HCT116 (cell line): ENCODE data around the gene SDHAF4. TPM values are rescaled to one million over a fixed set of nuclear protein-coding genes. Genes with fewer than 3 reads are reported as not detected.

Source experiments
- ATAC-seq: fragments of 200-7000 bp; cut with Tn5 transposase; 2 replicates; pipeline ENCODE4 v1.9.1; 2020; ENCODE audit warnings: mild to moderate bottlenecking, moderate library complexity
- BruUV-seq: library from RNA; stranded (reverse); fragments of 400-500 nt; replicated peaks from 2 replicates; lab custom pipeline; 2021; lab: Mats Ljungman, UMichigan
- CTCF ChIA-PET: fragments of 300-600 bp; sonication (Branson Sonifier 250); formaldehyde crosslinking; loops from one replicate; lab custom pipeline; 2021; ENCODE audit warnings: antibody characterized with exemption; lab: Charles Lee
- POLR2A ChIA-PET: fragments of 300-600, 350-600 bp; sonication (Branson Sonifier 250); formaldehyde crosslinking; loops from one replicate; lab custom pipeline; 2021; ENCODE audit warnings: antibody characterized with exemption; lab: Charles Lee
- RAD21 ChIA-PET, 2 experiments: fragments of 300-600 bp; sonication (Branson Sonifier 250); formaldehyde crosslinking; loops; one replicate each; lab custom pipeline; 2023; ENCODE audit warnings: low total read pairs in 2 of 2; ENCODE audit not compliant: uncharacterized antibody in 2 of 2, unreplicated experiment in 2 of 2, low non-redundant PET in 1 of 2; lab: Charles Lee
- DNase-seq: peaks from one replicate; pipeline ENCODE4 v3.0.0-alpha.2; 2010; ENCODE audit warnings: low read depth, low spot score
- H2AFZ ChIP-seq: fragments of 200-600 bp; shearing (Covaris generic), sonication (generic); 2 replicates; pipeline ENCODE4 v1.6.1; 2017; ENCODE audit warnings: low read depth, mixed run types, mixed read lengths, antibody characterized with exemption, low read length; ENCODE audit not compliant: poor library complexity, severe bottlenecking
- H3K27ac ChIP-seq: 2 replicates; pipeline ENCODE4 v1.5.1; 2012; ENCODE audit warnings: low read depth, low read length
- H3K27me3 ChIP-seq: fragments of 200-600 bp; sonication (generic); 2 replicates; pipeline ENCODE4 v1.6.1; 2016; ENCODE audit warnings: mixed run types, low read length, mixed read lengths; ENCODE audit not compliant: insufficient read depth
- H3K36me3 ChIP-seq, 2 experiments: fragments of 200-500 bp in 1 of 2; fragments of 200-600 bp in 1 of 2; sonication (Bioruptor generic) in 1 of 2; sonication (generic) in 1 of 2; 2 replicates each; pipeline versions ENCODE4 v1.5.1 to v1.6.1; 2014 to 2016; ENCODE audit warnings: low read length in 2 of 2, inconsistent platforms in 1 of 2, mixed read lengths in 1 of 2, mixed run types in 1 of 2; ENCODE audit not compliant: insufficient read depth in 2 of 2, control insufficient read depth in 1 of 2
- H3K4me1 ChIP-seq, 2 experiments: fragments of 200-600 bp in 1 of 2; sonication (generic) in 1 of 2; 2 replicates each; pipeline versions ENCODE4 v1.5.1 to v1.6.1; 2012 to 2017; ENCODE audit warnings: low read length in 2 of 2, inconsistent platforms in 1 of 2, mild to moderate bottlenecking in 1 of 2, mixed read lengths in 1 of 2, mixed run types in 1 of 2, moderate library complexity in 1 of 2; ENCODE audit not compliant: insufficient read depth in 2 of 2, control insufficient read depth in 1 of 2
- H3K4me2 ChIP-seq: fragments of 200-600 bp; sonication (generic); 2 replicates; pipeline ENCODE4 v1.6.1; 2017; ENCODE audit warnings: mixed run types, low read length, mixed read lengths
- H3K4me3 ChIP-seq, 2 experiments: fragments of 200-600 bp in 1 of 2; sonication (generic) in 1 of 2; replicated peaks in 1 of 2; 2 replicates each; pipeline ENCODE4 v1.5.1; 2011 to 2016; ENCODE audit warnings: low read length in 2 of 2, control low read depth in 1 of 2, low read depth in 1 of 2, mild to moderate bottlenecking in 1 of 2, mixed read lengths in 1 of 2, mixed run types in 1 of 2
- H3K79me2 ChIP-seq: fragments of 200-600 bp; sonication (generic); 2 replicates; pipeline ENCODE4 v1.6.1; 2017; ENCODE audit warnings: mild to moderate bottlenecking, mixed run types, low read length, moderate library complexity, mixed read lengths; ENCODE audit not compliant: insufficient read depth
- H3K9ac ChIP-seq: fragments of 200-600 bp; sonication (generic); 2 replicates; pipeline ENCODE4 v1.6.1; 2016; ENCODE audit warnings: low read length, mixed read lengths
- H3K9me2 ChIP-seq: fragments of 200-600 bp; sonication (generic), shearing (Covaris generic); 2 replicates; pipeline ENCODE4 v1.6.1; 2017; ENCODE audit warnings: mixed run types, mild to moderate bottlenecking, moderate library complexity; ENCODE audit not compliant: insufficient read depth
- H3K9me3 ChIP-seq, 2 experiments: fragments of 200-500 bp in 1 of 2; fragments of 200-600 bp in 1 of 2; sonication (Bioruptor generic) in 1 of 2; sonication (generic) in 1 of 2; 2 replicates each; pipeline ENCODE4 v1.6.1; 2014 to 2017; ENCODE audit warnings: low read length in 2 of 2, mixed read lengths in 2 of 2, inconsistent platforms in 1 of 2, low read depth in 1 of 2, mild to moderate bottlenecking in 1 of 2, mixed run types in 1 of 2, moderate library complexity in 1 of 2; ENCODE audit not compliant: control insufficient read depth in 1 of 2, insufficient read depth in 1 of 2
- H4K20me1 ChIP-seq: fragments of 200-600 bp; sonication (generic), shearing (Covaris generic); 2 replicates; pipeline ENCODE4 v1.6.1; 2017; ENCODE audit warnings: mixed run types, mild to moderate bottlenecking, moderate library complexity; ENCODE audit not compliant: insufficient read depth
- CBX3 ChIP-seq: IDR thresholded peaks from 2 replicates; pipeline ENCODE4 v1.6.1; 2012; ENCODE audit warnings: low read depth
- CEBPB ChIP-seq: IDR thresholded peaks from 2 replicates; pipeline ENCODE4 v1.6.1; 2012; ENCODE audit warnings: low read depth
- ELF1 ChIP-seq: IDR thresholded peaks from 2 replicates; pipeline ENCODE4 v1.6.1; 2012; ENCODE audit warnings: low read depth, borderline replicate concordance
- EZH2 ChIP-seq: fragments of 200-600 bp; sonication (generic); IDR thresholded peaks from 2 replicates; pipeline ENCODE4 v1.6.1; 2017; ENCODE audit warnings: antibody characterized with exemption, mixed run types
- FOSL1 ChIP-seq: IDR thresholded peaks from 2 replicates; pipeline ENCODE4 v1.6.1; 2012; ENCODE audit warnings: low read depth
- JUND ChIP-seq: IDR thresholded peaks from 2 replicates; pipeline ENCODE4 v1.6.1; 2012
- POLR2A ChIP-seq: IDR thresholded peaks from 2 replicates; pipeline ENCODE4 v1.7.0; 2011; ENCODE audit warnings: borderline replicate concordance; ENCODE audit not compliant: insufficient read depth, insufficient read length; ENCODE audit errors: extremely low read depth
- POLR2AphosphoS5 ChIP-seq: IDR thresholded peaks from 2 replicates; pipeline ENCODE4 v1.6.1; 2011; ENCODE audit warnings: mild to moderate bottlenecking, low read depth, low read length, moderate library complexity
- SP1 ChIP-seq: IDR thresholded peaks from 2 replicates; pipeline ENCODE4 v1.6.1; 2012; ENCODE audit warnings: low read depth
- SRF ChIP-seq: IDR thresholded peaks from 2 replicates; pipeline ENCODE4 v1.6.1; 2012; ENCODE audit warnings: low read depth
- TCF7L2 ChIP-seq: IDR thresholded peaks from 2 replicates; pipeline ENCODE4 v1.7.0; 2011; ENCODE audit warnings: borderline replicate concordance, inconsistent platforms; ENCODE audit not compliant: insufficient read depth, insufficient read length; ENCODE audit errors: extremely low read depth
- YY1 ChIP-seq: IDR thresholded peaks from 2 replicates; pipeline ENCODE4 v1.6.1; 2011; ENCODE audit warnings: low read length, low read depth, moderate library complexity, mild to moderate bottlenecking; ENCODE audit not compliant: insufficient replicate concordance; ENCODE audit errors: extremely low read depth
- ZFX ChIP-seq: fragments of 450-650 bp; IDR thresholded peaks from 2 replicates; pipeline ENCODE4 v1.6.1; 2017
- ZNF274 ChIP-seq: fragments of 200-500 bp; sonication (Bioruptor generic); IDR thresholded peaks from 2 replicates; pipeline ENCODE4 v1.6.1; 2014; ENCODE audit warnings: mild to moderate bottlenecking, low read depth, low read length, inconsistent platforms
- intact Hi-C: fragments of 100-400 bp; cut with micrococcal nuclease; formaldehyde crosslinking; loops from 2 replicates; pipeline ENCODE4 v1.10.0; 2022
- total RNA-seq: library from RNA; stranded (reverse); gene quantifications from one replicate; pipeline ENCODE4 v1.2.1, GENCODE V29; 2021; ENCODE audit not compliant: unreplicated experiment
- TF ChIP-seq, protein P1 (sequence below): IDR thresholded peaks from 2 replicates; pipeline ENCODE4 v1.6.1; 2012; ENCODE audit warnings: low read depth
- TF ChIP-seq, protein P2 (sequence below), 3 experiments: fragments of 200-600 bp in 1 of 3; sonication (generic) in 1 of 3; IDR thresholded peaks in 2 of 3; conservative IDR thresholded peaks in 1 of 3; 2 replicates each; pipeline ENCODE4 v1.5.1; 2012 to 2017; ENCODE audit warnings: low read depth in 2 of 3, low read length in 2 of 3, antibody characterized with exemption in 1 of 3, borderline replicate concordance in 1 of 3, control low read depth in 1 of 3, mild to moderate bottlenecking in 1 of 3, mixed read lengths in 1 of 3, mixed run types in 1 of 3, moderate library complexity in 1 of 3; ENCODE audit not compliant: insufficient read depth in 1 of 3
- TF ChIP-seq, protein P3 (sequence below): IDR thresholded peaks from 2 replicates; pipeline ENCODE4 v1.6.1; 2012

Gene SDHAF4
- total RNA-seq, 1 experiment from 2014 or later = 8.9 TPM

DNA sequence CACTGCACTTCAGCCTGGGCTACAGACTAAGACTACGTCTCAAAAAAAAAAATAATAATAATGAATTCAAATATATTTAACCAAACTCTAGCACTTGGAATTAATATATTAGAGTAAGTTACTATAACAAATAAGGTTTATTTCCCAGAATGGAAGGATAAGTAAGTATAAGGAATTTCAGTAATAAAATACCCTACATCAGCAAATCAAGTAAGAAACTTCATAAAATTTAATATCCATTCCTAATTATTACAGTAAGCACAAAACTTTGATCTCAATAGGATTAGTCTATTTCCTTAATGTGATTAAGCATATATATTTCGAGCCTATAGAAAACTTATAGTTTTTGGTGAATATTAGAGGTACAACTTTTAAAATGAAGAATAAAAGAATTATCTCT is 36.7 kb upstream of the SDHAF4 start (continued):
- TF ChIP-seq, protein P1, sequence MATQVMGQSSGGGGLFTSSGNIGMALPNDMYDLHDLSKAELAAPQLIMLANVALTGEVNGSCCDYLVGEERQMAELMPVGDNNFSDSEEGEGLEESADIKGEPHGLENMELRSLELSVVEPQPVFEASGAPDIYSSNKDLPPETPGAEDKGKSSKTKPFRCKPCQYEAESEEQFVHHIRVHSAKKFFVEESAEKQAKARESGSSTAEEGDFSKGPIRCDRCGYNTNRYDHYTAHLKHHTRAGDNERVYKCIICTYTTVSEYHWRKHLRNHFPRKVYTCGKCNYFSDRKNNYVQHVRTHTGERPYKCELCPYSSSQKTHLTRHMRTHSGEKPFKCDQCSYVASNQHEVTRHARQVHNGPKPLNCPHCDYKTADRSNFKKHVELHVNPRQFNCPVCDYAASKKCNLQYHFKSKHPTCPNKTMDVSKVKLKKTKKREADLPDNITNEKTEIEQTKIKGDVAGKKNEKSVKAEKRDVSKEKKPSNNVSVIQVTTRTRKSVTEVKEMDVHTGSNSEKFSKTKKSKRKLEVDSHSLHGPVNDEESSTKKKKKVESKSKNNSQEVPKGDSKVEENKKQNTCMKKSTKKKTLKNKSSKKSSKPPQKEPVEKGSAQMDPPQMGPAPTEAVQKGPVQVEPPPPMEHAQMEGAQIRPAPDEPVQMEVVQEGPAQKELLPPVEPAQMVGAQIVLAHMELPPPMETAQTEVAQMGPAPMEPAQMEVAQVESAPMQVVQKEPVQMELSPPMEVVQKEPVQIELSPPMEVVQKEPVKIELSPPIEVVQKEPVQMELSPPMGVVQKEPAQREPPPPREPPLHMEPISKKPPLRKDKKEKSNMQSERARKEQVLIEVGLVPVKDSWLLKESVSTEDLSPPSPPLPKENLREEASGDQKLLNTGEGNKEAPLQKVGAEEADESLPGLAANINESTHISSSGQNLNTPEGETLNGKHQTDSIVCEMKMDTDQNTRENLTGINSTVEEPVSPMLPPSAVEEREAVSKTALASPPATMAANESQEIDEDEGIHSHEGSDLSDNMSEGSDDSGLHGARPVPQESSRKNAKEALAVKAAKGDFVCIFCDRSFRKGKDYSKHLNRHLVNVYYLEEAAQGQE = no peak
- TF ChIP-seq, all 23 proteins: peak for 0

DNA sequence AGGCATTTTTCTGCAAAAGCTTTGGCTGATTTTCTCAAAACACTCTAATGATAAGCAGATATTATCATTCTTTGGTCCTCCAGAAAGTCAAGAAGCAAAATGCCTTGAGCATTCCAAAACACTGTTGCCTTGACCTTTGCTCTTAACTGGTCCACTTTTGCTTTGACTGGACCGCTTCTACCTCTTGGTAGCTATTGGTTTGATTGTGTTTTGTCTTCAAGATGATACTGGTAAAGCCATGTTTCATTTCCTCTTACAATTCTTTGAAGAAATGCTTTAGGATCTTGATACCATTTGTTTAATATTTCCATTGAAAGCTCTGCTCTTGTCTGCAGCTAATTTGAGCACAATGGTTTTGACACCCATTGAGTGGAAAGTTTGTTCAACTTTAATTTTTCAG is 35.6 kb upstream of the SDHAF4 start:
- H3K27ac ChIP-seq = no peak overlapping the region
- no peaks in the 10 kb centered on the region for H3K27me3 ChIP-seq
- no peaks in the 10 kb centered on the region for H3K9me3 ChIP-seq
- no peaks in the 10 kb centered on the region for H3K79me2 ChIP-seq
- H3K9me2 ChIP-seq = no peaks in the 10 kb centered on the region
- no peak overlapping the region for H3K4me3 ChIP-seq
- no peak for TF ChIP-seq ELF1
- no peak for TF ChIP-seq POLR2AphosphoS5
- TF ChIP-seq ZNF274 = no peak
- TF ChIP-seq, protein P2, sequence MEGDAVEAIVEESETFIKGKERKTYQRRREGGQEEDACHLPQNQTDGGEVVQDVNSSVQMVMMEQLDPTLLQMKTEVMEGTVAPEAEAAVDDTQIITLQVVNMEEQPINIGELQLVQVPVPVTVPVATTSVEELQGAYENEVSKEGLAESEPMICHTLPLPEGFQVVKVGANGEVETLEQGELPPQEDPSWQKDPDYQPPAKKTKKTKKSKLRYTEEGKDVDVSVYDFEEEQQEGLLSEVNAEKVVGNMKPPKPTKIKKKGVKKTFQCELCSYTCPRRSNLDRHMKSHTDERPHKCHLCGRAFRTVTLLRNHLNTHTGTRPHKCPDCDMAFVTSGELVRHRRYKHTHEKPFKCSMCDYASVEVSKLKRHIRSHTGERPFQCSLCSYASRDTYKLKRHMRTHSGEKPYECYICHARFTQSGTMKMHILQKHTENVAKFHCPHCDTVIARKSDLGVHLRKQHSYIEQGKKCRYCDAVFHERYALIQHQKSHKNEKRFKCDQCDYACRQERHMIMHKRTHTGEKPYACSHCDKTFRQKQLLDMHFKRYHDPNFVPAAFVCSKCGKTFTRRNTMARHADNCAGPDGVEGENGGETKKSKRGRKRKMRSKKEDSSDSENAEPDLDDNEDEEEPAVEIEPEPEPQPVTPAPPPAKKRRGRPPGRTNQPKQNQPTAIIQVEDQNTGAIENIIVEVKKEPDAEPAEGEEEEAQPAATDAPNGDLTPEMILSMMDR (IDR thresholded peaks at IDR 0.05 in 2 of 3, conservative IDR thresholded peaks at IDR 0.05 in 1 of 3; ENCODE audit: borderline replicate concordance in 1 of 3, insufficient read depth in 1 of 3, low read depth in 2 of 3, low read length in 2 of 3) = no peak
- TF ChIP-seq ZFX = no peak
- no peak for TF ChIP-seq JUND
- no peak for TF ChIP-seq FOSL1
- no peak for TF ChIP-seq YY1
- TF ChIP-seq, protein P3, sequence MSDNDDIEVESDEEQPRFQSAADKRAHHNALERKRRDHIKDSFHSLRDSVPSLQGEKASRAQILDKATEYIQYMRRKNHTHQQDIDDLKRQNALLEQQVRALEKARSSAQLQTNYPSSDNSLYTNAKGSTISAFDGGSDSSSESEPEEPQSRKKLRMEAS = no peak
- TF ChIP-seq CBX3 = no peak
- TF ChIP-seq SP1 = no peak
- TF ChIP-seq EZH2 = no peak
- TF ChIP-seq CEBPB = no peak
- TF ChIP-seq SRF = no peak
- no peak for TF ChIP-seq POLR2A
- TF ChIP-seq, protein P1 = no peak
- no peak for TF ChIP-seq TCF7L2
- RAD21 ChIA-PET = no interaction called here
- intact Hi-C loops = no loop called here
- H3K36me3 ChIP-seq = no peaks in the 10 kb centered on the region; a peak in 1 of 4 replicates
- ATAC-seq = no peak
- no peak overlapping the region for H3K4me2 ChIP-seq
- no peak for DNase-seq
- POLR2A ChIA-PET = no interaction called here
- no TSS peak for BruUV-seq
- no peak overlapping the region for H3K9ac ChIP-seq
- CTCF ChIA-PET = interaction anchor here (1.0 kb wide), 1 partner anchor 10 kb away, joined by 4 read pairs; no protein-coding TSS in a partner anchor
- no peak overlapping the region for H2AFZ ChIP-seq
- no peaks in the 10 kb centered on the region for H3K4me1 ChIP-seq
- no peaks in the 10 kb centered on the region for H4K20me1 ChIP-seq
